Breast epithelium (tissue), 4 donors: ENCODE data around the gene CRELD1. TPM values are rescaled to one million over a fixed set of nuclear protein-coding genes. Genes with fewer than 3 reads are reported as not detected.
"Not testable (repeated sequence)": the region's sequence is repeated elsewhere in the genome, so short reads cannot be mapped to it uniquely, and the experiment has no call there.

Source experiments
- DNase-seq, 2 donors: peaks; one replicate each; pipeline ENCODE4 v3.0.0-alpha.2; 2019; ENCODE audit warnings: low spot score in 2 of 2
- H3K27ac ChIP-seq, 2 donors: fragments of 200-600 bp; sonication (generic) in 1 of 2; one replicate each; pipeline ENCODE4 v1.5.1; 2016 to 2019; ENCODE audit warnings: mild to moderate bottlenecking in 1 of 2
- H3K27me3 ChIP-seq, 2 donors: fragments of 200-600 bp; sonication (generic) in 1 of 2; one replicate each; pipeline versions ENCODE4 v1.5.1 to v1.6.0; 2017 to 2019; ENCODE audit warnings: control low read depth in 1 of 2, mild to moderate bottlenecking in 1 of 2
- H3K36me3 ChIP-seq: fragments of 200-600 bp; one replicate; pipeline ENCODE4 v1.5.1; 2019
- H3K4me1 ChIP-seq, 2 donors: fragments of 200-600 bp; sonication (generic); one replicate each; pipeline ENCODE4 v1.5.1; 2016 to 2019; ENCODE audit warnings: control low read depth in 1 of 2
- H3K4me3 ChIP-seq, 3 donors: fragments of 200-600 bp; sonication (generic); 1 replicate in 2 of 3; 2 replicates in 1 of 3; pipeline ENCODE4 v1.5.1; 2016 to 2019; ENCODE audit warnings: mild to moderate bottlenecking in 3 of 3, moderate library complexity in 2 of 3
- H3K9me3 ChIP-seq, 2 donors: fragments of 200-600 bp; sonication (generic) in 1 of 2; one replicate each; pipeline ENCODE4 v1.5.1; 2016 to 2019; ENCODE audit warnings: control low read depth in 1 of 2
- POLR2A ChIP-seq: fragments of 450-650 bp; IDR thresholded peaks from one replicate; pipeline ENCODE4 v1.6.1; 2016; ENCODE audit warnings: antibody characterized with exemption, mild to moderate bottlenecking, moderate library complexity
- POLR2AphosphoS5 ChIP-seq, 3 donors: sonication (generic); formaldehyde crosslinking; IDR thresholded peaks; one replicate each; pipeline ENCODE4 v1.6.1; 2017; ENCODE audit warnings: antibody characterized with exemption in 3 of 3
- intact Hi-C: fragments of 100-400 bp; cut with DNase I; formaldehyde crosslinking; loops from one replicate; pipeline ENCODE4 v1.15.1; 2023; ENCODE audit warnings: low total_unique reads
- total RNA-seq, 3 donors: library from RNA; depleted of rRNA; stranded (reverse); fragments of >200 nt; gene quantifications; one replicate each; pipeline ENCODE4 v1.1.0, GENCODE V29; 2016
- TF ChIP-seq, protein P1 (sequence below), 3 donors: fragments of 450-650 bp; IDR thresholded peaks; one replicate each; pipeline ENCODE4 v1.5.1; 2016 to 2017; ENCODE audit warnings: antibody characterized with exemption in 3 of 3, mild to moderate bottlenecking in 3 of 3, moderate library complexity in 3 of 3

Gene CRELD1
- total RNA-seq, 3 donors from 2014 or later, result 33.6 to 52.4 (median 44.6) TPM

GRCh38 chr3:9889405-9889804 is 44.2 kb upstream of the CRELD1 start:
- H3K36me3 ChIP-seq, result peaks cover 5% of the 10 kb centered on the region
- intact Hi-C loops, result no loop called here
- H3K9me3 ChIP-seq, result no peaks in the 10 kb centered on the region
- H3K27me3 ChIP-seq, result no peaks in the 10 kb centered on the region
- TF ChIP-seq, protein P1, sequence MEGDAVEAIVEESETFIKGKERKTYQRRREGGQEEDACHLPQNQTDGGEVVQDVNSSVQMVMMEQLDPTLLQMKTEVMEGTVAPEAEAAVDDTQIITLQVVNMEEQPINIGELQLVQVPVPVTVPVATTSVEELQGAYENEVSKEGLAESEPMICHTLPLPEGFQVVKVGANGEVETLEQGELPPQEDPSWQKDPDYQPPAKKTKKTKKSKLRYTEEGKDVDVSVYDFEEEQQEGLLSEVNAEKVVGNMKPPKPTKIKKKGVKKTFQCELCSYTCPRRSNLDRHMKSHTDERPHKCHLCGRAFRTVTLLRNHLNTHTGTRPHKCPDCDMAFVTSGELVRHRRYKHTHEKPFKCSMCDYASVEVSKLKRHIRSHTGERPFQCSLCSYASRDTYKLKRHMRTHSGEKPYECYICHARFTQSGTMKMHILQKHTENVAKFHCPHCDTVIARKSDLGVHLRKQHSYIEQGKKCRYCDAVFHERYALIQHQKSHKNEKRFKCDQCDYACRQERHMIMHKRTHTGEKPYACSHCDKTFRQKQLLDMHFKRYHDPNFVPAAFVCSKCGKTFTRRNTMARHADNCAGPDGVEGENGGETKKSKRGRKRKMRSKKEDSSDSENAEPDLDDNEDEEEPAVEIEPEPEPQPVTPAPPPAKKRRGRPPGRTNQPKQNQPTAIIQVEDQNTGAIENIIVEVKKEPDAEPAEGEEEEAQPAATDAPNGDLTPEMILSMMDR (IDR thresholded peaks at IDR 0.05), result no peak
- TF ChIP-seq POLR2A (no peak), POLR2AphosphoS5 (IDR thresholded peaks at IDR 0.05) (no peak)
- no peak overlapping the region for H3K27ac ChIP-seq
- no peak overlapping the region for H3K4me3 ChIP-seq
- no peaks in the 10 kb centered on the region for H3K4me1 ChIP-seq
- no peak for DNase-seq

DNA sequence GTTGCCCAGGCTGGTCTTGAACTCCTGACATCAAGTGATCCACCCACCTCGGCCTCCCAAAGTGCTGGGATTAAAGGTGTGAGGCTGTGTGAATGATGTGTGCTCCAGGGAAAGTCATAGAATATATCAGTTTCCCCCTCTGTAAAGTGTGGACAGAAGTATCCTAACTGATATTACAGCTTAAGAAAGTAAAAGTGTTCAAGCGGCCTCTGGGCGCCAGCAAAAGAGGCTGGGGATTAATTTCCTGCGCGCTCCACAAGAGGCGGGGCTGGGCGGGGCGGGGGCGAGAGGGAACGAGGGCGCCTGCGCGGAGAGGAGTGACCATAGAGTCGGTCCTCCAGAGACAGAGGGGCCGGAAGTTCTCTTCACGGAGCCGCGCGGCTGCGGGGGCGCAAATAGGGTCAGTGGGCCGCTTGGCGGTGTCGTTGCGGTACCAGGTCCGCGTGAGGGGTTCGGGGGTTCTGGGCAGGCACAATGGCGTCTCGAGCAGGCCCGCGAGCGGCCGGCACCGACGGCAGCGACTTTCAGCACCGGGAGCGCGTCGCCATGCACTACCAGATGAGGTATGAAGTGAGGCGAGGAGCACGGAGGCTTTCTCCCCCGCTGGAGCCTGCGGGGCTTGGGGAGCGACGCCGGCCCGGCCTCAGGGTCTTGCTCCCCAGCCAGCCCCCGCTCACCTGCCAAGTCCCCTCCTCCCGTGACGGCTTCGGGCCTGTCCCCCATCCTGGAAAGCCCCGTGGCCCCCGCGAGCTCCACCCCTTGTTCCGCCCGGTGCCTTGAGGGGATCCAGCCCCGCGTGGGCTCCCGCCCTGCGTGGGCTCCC is 43.2 kb upstream of the CRELD1 start, which contains the start of gene JAGN1:
Gene JAGN1 (plus strand): TSS at position 362 of the 823 bp plus-strand sequence. CDS start 113 bp downstream, at position 475.
- intact Hi-C loops, result no loop called here
- peak; percentile 82 to 95 (median 88) for TF ChIP-seq POLR2AphosphoS5 (IDR thresholded peaks at IDR 0.05)
- TF ChIP-seq POLR2A, result peak; percentile 86
- TF ChIP-seq, protein P1 (IDR thresholded peaks at IDR 0.05), result no peak
- Histone ChIP-seq H3K9me3 (no peaks in the 10 kb centered on the region), H3K27me3 (no peaks in the 10 kb centered on the region), H3K4me3 (peak within 1 kb of the TSS; percentile 78 to 100 (median 97)), H3K4me1 (no peaks in the 10 kb centered on the region), H3K36me3 (peaks cover 5% of the 10 kb centered on the region), H3K27ac (peak within 1 kb of the TSS; percentile 99 to 100)
- peak; percentile 84 to 90 for DNase-seq

GRCh38 chr3:9891072-9891622 is 42.5 kb upstream of the CRELD1 start:
- no peaks in the 10 kb centered on the region for H3K4me1 ChIP-seq
- H3K27me3 ChIP-seq, result no peaks in the 10 kb centered on the region
- H3K27ac ChIP-seq, result peak overlapping the region; percentile 99 to 100
- no peaks in the 10 kb centered on the region for H3K9me3 ChIP-seq
- peaks cover 5% of the 10 kb centered on the region for H3K36me3 ChIP-seq
- TF ChIP-seq POLR2A (no peak), POLR2AphosphoS5 (IDR thresholded peaks at IDR 0.05) (no peak)
- TF ChIP-seq, protein P1 (IDR thresholded peaks at IDR 0.05), result no peak
- no peak for DNase-seq
- H3K4me3 ChIP-seq, result peak overlapping the region; percentile 78 to 100 (median 97)
- intact Hi-C loops, result no loop called here

- H3K4me3 ChIP-seq, result no peak overlapping the region
- peaks cover 5% of the 10 kb centered on the region for H3K36me3 ChIP-seq
- no peak for DNase-seq
- intact Hi-C loops, result no loop called here
- peaks cover 0 to 6% of the 10 kb centered on the region in 2 donors for H3K4me1 ChIP-seq
- TF ChIP-seq POLR2A, result no peak
- TF ChIP-seq, protein P1 (IDR thresholded peaks at IDR 0.05), result no peak
- TF ChIP-seq POLR2AphosphoS5 (IDR thresholded peaks at IDR 0.05), result no peak
- no peaks in the 10 kb centered on the region for H3K9me3 ChIP-seq
- no peaks in the 10 kb centered on the region for H3K27me3 ChIP-seq
- H3K27ac ChIP-seq, result peak overlapping the region; percentile 10 to 17
Measured at GRCh38 chr3:9893739-9894138, 39.9 kb upstream of the CRELD1 start.

DNA sequence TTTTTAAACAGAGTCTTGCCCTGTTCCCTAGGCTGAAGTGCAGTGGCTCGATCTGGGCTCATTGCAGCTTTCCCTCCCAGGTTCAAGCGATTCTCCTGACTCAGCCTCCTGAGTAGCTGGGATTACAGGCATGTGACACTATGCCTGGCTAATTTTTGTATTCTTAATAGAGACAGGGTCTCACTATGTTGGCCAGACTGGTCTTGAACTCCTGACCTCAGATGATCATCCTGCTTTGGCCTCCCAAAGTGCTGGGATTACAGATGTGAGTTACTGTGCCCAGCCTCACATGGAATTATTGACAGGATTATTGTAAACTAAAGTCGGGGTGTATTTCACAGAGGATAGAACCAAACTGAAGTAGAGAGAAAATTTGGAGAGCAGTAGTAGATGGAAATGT is 37.9 kb upstream of the CRELD1 start:
- H3K27me3 ChIP-seq, H3K4me1 ChIP-seq, H3K4me3 ChIP-seq, DNase-seq, intact Hi-C loops, H3K27ac ChIP-seq, H3K36me3 ChIP-seq, H3K9me3 ChIP-seq: not testable (repeated sequence)

GRCh38 chr3:9896755-9897407 is 36.8 kb upstream of the CRELD1 start:
- H3K36me3 ChIP-seq, H3K9me3 ChIP-seq, H3K27me3 ChIP-seq, H3K4me1 ChIP-seq, DNase-seq, H3K4me3 ChIP-seq, intact Hi-C loops: not testable (repeated sequence)
- H3K27ac ChIP-seq, result peak overlapping the region; percentile 62 to 79
